Activated effector memory CD4-positive, alpha-beta T cell treated with anti-CD3 and anti-CD28 coated beads, Interleukin-2, amount 50 U/mL, for 16 hours (primary cell): ENCODE measurements around the gene RACGAP1.

Source experiments
- DNase-seq: peaks from one replicate; pipeline ENCODE4 v3.0.0-alpha.2; 2020

The RACGAP1 gene

GRCh38 chr12:49939307-49939706 is 86.0 kb downstream of the RACGAP1 start:
- DNase-seq = no peak
